ENCODE data around the gene PRKCH. TPM values are rescaled to one million over a fixed set of nuclear protein-coding genes. Genes with fewer than 3 reads are reported as not detected.

PRKCH gene
- total RNA-seq, 2 experiments from 2014 or later: 0.85 to 2.3 TPM

DNA sequence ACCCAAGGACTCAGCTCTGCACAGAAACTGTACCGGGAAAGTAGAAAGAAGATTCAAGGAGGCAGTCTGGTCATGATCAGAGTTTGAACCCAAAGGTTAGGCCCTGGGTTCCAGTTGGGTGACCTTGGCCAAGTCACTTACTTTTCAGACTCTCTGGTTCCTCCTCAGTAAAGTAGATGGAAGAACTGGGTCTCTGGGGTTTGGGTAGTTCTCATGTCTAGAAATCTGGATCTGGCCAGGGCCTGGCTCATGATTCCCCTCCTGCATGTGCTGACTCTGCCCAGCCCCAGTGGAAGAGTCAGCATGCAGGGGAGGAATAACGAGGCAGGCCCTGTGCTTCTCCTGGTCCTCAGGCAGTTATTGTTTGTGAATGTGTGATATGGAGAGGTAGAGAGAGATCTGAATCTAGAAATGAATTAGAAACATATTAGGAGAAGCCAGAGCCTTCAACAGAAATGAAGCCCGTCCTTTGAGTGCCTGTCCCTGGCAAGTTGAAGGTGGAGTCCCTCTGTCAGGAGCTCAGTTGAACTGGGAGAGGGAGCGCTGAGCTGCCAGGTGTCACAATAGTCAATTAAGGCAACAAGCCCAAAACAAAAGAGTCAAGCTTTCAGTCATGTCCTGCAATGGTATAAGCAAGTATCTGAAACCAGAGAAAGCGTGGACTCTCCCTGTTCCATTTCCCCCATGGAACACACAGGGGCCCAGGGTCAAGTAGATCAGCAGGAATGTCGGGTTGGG is 242.7 kb downstream of the PRKCH start:
- Histone ChIP-seq H3K9me3 (ENCODE audit: low read length) (no peaks in the 10 kb centered on the region), H3K36me3 (ENCODE audit: insufficient read depth, low read length) (no peaks in the 10 kb centered on the region), H3K9me2 (ENCODE audit: insufficient read depth, low read length) (no peaks in the 10 kb centered on the region), H4K20me1 (ENCODE audit: insufficient read depth, low read length) (no peaks in the 10 kb centered on the region), H2AFZ (ENCODE audit: low read length) (peak overlapping the region; percentile 7; the same call in 1 of the 2 replicates), H3K4me2 (ENCODE audit: low read length) (no peak overlapping the region; the same call in 1 of the 2 replicates), H3K4me1 (ENCODE audit: insufficient read depth, low read length, poor library complexity, severe bottlenecking) (peaks cover 58% of the 10 kb centered on the region), H3K4me3 (ENCODE audit: low read depth, low read length, poor library complexity, severe bottlenecking) (no peak overlapping the region), H3K27ac (ENCODE audit: low read depth, low read length, poor library complexity, severe bottlenecking) (no peak overlapping the region), H3K79me2 (ENCODE audit: insufficient read depth, low read depth, low read length) (no peaks in the 10 kb centered on the region)
- POLR2A ChIA-PET: interaction anchor here (0.7 to 6.8 kb wide), 5 partner anchors 11 to 84 kb away, joined by 3 to 64 read pairs (median 4); no protein-coding TSS in a partner anchor
- CTCF ChIA-PET (ENCODE audit: unreplicated experiment): no interaction called here
- TF ChIP-seq EZH2phosphoT487 (IDR thresholded peaks at IDR 0.05; ENCODE audit: borderline replicate concordance, low read depth, low read length): no peak
- TF ChIP-seq, protein P1, sequence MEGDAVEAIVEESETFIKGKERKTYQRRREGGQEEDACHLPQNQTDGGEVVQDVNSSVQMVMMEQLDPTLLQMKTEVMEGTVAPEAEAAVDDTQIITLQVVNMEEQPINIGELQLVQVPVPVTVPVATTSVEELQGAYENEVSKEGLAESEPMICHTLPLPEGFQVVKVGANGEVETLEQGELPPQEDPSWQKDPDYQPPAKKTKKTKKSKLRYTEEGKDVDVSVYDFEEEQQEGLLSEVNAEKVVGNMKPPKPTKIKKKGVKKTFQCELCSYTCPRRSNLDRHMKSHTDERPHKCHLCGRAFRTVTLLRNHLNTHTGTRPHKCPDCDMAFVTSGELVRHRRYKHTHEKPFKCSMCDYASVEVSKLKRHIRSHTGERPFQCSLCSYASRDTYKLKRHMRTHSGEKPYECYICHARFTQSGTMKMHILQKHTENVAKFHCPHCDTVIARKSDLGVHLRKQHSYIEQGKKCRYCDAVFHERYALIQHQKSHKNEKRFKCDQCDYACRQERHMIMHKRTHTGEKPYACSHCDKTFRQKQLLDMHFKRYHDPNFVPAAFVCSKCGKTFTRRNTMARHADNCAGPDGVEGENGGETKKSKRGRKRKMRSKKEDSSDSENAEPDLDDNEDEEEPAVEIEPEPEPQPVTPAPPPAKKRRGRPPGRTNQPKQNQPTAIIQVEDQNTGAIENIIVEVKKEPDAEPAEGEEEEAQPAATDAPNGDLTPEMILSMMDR (conservative IDR thresholded peaks at IDR 0.05; ENCODE audit: low read length): no peak
- intact Hi-C loops (cut with micrococcal nuclease; ENCODE audit: unreplicated experiment): no loop called here
- BruUV-seq (replicated peaks): no TSS peak
- no peak for DNase-seq (ENCODE audit: low spot score)

DNA sequence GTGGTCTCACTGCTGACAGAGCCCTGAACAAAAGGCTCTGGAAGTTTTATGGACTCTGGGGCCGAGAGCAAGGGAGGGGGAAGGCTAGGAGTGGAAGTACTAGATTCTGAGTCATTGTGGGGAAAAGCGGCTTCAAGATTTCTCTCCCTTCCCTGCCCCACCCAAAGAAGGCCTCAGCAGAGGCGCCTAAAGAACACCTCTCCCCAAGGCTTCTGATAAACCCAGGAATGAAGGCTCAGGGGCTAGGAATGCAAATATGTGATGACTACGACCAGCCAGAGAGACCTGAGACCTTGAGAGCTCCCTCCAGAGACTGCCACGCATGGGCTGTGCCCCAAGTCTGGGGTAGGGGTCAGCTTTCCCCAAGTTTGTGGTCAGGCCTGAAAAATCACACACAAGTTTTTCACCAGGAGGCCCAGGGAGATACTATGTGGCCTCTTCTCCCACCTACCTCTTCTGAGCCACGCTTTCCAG is 243.3 kb downstream of the PRKCH start:
- DNase-seq (ENCODE audit: low spot score): no peak
- ChIA-PET POLR2A (interaction anchor here (0.6 to 6.8 kb wide), 6 partner anchors 12 to 517 kb away, joined by 3 to 64 read pairs (median 5); no protein-coding TSS in a partner anchor), CTCF (ENCODE audit: unreplicated experiment) (no interaction called here)
- Histone ChIP-seq H3K27ac (ENCODE audit: low read depth, low read length, poor library complexity, severe bottlenecking) (no peak overlapping the region), H3K9me2 (ENCODE audit: insufficient read depth, low read length) (no peaks in the 10 kb centered on the region), H2AFZ (ENCODE audit: low read length) (no peak overlapping the region; the same call in 1 of the 2 replicates), H3K4me1 (ENCODE audit: insufficient read depth, low read length, poor library complexity, severe bottlenecking) (peaks cover 64% of the 10 kb centered on the region), H3K4me3 (ENCODE audit: low read depth, low read length, poor library complexity, severe bottlenecking) (no peak overlapping the region), H3K9me3 (ENCODE audit: low read length) (no peaks in the 10 kb centered on the region), H3K36me3 (ENCODE audit: insufficient read depth, low read length) (no peaks in the 10 kb centered on the region), H3K79me2 (ENCODE audit: insufficient read depth, low read depth, low read length) (no peaks in the 10 kb centered on the region), H3K4me2 (ENCODE audit: low read length) (no peak overlapping the region), H4K20me1 (ENCODE audit: insufficient read depth, low read length) (no peaks in the 10 kb centered on the region)
- intact Hi-C loops (cut with micrococcal nuclease; ENCODE audit: unreplicated experiment): loop anchor here (5.0 kb wide), 2 partner anchors 148 to 168 kb away; no protein-coding TSS in a partner anchor
- no TSS peak for BruUV-seq (replicated peaks)
- TF ChIP-seq, protein P1 (conservative IDR thresholded peaks at IDR 0.05; ENCODE audit: low read length): no peak
- TF ChIP-seq EZH2phosphoT487 (IDR thresholded peaks at IDR 0.05; ENCODE audit: borderline replicate concordance, low read depth, low read length): no peak

DNA sequence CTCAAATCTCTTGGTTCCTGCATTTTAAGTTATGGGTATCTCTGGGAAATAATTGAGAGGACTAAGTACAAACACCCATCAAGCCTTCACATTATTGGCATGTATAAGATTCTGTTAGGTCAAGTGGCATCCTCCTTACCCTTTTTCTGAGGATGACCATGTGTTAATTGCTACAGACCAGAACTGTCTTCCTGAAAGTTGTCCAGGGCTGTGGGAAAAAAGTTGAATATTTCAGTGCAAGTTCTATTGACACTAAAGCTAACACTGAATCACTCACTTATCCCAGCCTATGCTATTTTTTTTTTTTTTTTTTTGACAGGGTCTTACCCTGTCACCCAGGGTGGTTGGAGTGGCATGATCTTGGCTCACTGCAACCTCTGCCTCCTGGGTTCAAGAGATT is 243.8 kb downstream of the PRKCH start:
- Histone ChIP-seq H3K9me3 (ENCODE audit: low read length) (no peaks in the 10 kb centered on the region), H2AFZ (ENCODE audit: low read length) (no peak overlapping the region), H3K9me2 (ENCODE audit: insufficient read depth, low read length) (no peaks in the 10 kb centered on the region), H3K4me3 (ENCODE audit: low read depth, low read length, poor library complexity, severe bottlenecking) (no peak overlapping the region), H3K4me1 (ENCODE audit: insufficient read depth, low read length, poor library complexity, severe bottlenecking) (peaks cover 70% of the 10 kb centered on the region), H3K79me2 (ENCODE audit: insufficient read depth, low read depth, low read length) (no peaks in the 10 kb centered on the region), H4K20me1 (ENCODE audit: insufficient read depth, low read length) (no peaks in the 10 kb centered on the region), H3K27ac (ENCODE audit: low read depth, low read length, poor library complexity, severe bottlenecking) (no peak overlapping the region), H3K36me3 (ENCODE audit: insufficient read depth, low read length) (no peaks in the 10 kb centered on the region), H3K4me2 (ENCODE audit: low read length) (no peak overlapping the region)
- CTCF ChIA-PET (ENCODE audit: unreplicated experiment): no interaction called here
- POLR2A ChIA-PET: interaction anchor here (0.6 to 6.8 kb wide), 8 partner anchors 8 to 517 kb away, joined by 3 to 64 read pairs (median 4); no protein-coding TSS in a partner anchor
- BruUV-seq (replicated peaks): no TSS peak
- DNase-seq (ENCODE audit: low spot score): no peak
- intact Hi-C loops (cut with micrococcal nuclease; ENCODE audit: unreplicated experiment): loop anchor here (5.0 kb wide), 2 partner anchors 147 to 167 kb away; no protein-coding TSS in a partner anchor
- TF ChIP-seq, protein P1 (conservative IDR thresholded peaks at IDR 0.05; ENCODE audit: low read length): no peak
- TF ChIP-seq EZH2phosphoT487 (IDR thresholded peaks at IDR 0.05; ENCODE audit: borderline replicate concordance, low read depth, low read length): no peak
